Fibroblast of skin of right quadriceps (primary cell): ENCODE data around the gene RTP4.
"Not testable (repeated sequence)": the region's sequence is repeated elsewhere in the genome, so short reads cannot be mapped to it uniquely, and the experiment has no call there.

Source experiments
- DNase-seq: peaks from one replicate; pipeline ENCODE4 v3.0.0-alpha.2; 2013

Gene RTP4

DNA sequence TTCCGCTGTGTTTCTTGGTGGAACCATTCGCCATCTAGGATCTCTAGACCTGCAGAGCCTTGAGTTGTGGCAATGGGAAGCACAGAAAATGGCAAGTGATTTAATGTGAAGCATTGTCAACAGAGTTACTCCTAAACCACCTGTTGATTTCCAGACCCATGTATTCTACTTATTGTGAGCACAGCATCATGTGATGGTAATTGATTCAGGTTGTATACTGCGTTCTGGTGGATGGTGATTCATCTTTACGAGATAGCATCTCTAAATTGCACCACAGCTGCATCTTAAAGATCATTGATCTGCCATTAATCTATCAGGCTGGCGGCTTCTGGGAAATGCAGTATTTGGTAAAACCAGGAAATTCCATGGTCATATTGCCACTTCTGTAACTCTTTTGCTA, 7.4 kb downstream of the RTP4 start:
- no peak for DNase-seq

DNA sequence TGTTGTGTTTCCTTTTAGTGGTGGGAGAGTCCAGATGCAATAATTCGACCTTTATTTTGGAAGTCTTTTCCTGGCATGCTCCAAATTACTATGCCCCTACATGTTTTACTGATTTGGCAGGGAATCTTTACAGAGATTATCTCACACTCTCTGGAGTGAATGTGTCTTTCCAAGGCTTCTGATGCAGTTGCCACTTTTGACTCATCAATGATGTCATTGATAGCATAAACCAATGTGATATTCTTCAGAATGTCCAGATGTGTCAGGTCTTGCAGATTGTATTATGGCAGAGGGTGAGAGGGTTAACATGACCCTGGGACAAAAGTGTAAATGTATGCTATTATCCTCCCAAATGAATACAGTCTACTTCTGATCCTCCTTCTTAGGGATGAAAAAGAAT, 9.7 kb downstream of the RTP4 start:
- DNase-seq = no peak

DNA sequence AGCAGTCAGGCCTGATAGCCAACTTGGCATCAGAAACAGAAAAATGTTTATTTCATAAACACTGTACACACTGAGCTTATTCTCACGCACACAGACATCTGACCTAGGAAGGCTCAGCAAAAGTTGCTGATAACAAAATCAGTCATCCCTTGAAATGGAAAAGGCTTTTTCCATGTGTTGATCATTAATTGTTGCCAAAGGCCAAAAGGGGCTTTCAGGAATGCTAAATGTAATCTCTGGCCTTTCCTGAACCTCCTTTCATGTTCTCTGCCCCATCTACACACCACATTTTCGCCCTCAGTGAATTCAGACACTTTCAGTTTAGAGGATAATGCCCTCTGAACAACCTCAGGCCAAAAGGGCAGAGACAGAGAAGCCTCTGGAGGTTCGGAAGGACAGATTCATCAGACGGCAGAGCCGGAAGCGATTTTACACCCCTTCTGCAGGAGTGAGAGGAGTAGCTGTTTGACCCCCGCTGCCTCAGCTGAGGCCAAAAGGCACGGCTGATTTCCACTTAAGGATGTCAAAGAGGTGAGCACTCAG, 14.5 kb downstream of the RTP4 start:
- no peak for DNase-seq

DNA sequence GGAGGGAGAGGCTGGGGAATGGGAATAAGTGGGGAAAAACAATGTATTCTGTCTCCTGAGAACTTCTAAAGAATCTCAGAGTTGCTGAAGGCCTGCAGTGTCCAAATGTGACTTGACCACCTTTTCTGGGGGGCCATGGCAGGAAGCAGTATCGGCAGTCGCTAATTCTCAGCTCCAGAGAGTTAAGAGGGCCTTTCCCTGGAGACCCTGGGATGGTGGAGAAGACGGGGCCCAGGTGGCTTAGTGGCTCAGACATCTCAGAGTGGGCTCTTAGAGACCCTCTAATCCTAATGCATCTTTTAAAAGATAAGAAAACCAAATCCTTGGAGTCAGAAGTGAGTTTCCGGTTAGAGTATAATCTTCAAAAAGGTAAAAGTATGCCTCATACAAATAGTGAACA, 15.1 kb downstream of the RTP4 start:
- DNase-seq = no peak

DNA sequence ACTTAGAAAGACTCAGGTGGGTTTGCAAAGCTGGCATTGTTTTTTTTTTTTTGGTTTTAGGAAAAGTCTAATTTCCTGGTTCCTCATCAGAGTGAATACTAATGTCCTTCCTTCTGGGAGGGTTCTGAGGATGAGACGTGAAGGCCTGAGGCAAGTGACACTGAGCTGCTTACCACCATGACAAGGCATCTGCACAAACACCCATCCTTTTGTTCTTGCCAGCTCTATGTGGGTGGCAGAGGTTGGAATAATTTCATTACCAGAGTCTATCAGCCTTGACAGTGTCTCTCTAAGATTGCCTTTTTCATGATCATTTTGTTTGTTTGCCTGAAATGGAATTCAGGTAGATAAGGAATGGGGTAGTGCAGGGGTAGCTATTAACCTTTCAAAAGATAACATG, 17.1 kb downstream of the RTP4 start:
- no peak for DNase-seq

DNA sequence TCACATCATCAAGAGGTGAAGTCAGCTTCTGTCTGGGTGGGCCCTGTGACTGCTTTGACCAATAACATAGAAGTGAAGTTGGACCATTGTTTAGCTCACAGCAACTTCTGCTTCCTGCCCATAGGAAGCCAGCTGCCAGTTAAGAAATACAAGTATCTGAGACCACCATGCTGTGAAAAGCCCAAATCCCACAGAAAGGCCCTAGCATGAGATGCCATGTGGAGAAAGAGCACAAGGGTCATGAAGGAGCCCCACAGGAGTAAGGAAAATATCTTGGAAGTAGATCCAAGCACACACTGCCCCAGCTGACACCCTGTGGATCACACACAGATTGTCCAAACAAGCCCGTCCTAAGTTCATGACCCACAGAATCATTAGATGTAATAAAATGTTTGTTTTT, 28.5 kb downstream of the RTP4 start:
- no peak for DNase-seq

DNA sequence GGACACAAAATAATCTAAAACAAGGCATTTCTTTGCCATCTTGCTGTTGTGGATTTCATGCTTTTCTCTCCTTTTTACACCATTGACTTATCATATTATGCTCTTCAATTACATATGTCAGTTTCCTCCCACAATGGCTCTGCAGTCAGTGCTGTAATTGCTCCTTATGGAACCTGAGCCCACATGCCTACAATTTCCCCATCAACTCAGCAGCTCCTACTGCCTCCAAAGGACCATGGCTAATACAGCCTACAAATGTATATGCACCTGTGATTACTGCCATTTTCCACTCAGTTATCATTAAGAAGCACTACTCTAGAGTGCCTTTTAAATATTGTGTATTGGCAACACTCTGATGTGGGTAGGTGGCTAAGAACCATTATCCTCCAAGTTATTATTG, 30.8 kb downstream of the RTP4 start:
- no peak for DNase-seq

DNA sequence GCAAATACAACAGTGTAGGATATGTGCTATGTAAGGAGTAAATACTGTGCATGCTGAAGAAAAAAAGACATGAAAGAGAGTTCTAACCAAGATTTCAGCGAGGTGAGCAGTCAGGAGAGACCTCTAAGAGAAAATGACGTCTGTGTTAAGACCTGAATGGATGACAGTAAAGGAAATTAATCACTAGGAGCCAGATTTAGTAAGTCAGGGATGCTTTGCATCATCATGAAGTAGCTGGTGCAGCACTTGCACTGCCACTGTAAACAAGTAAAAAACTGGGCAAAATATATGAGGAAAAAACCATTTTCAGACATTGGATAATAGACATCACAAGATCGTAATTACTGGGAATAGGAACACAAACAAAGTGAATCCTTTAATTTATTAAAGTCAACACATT, 32.6 kb downstream of the RTP4 start:
- DNase-seq = no peak

DNA sequence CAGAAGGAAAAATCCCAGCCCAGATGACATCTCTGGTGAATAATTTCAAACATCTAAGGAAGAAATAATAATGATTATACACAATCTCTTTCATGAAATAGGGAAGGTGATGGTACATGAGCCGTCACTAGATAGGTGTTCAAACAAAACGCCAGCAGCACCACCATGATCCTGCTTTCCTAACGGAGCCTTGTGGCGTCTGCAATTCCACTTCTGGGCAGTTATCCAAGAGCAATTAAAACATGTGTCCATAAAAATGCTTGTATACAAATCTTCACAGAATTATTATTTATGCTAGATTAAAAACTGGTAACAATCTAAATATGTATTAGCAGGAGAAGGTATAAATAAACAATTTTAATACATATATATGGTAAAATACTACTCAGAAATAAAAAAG, 33.7 kb downstream of the RTP4 start:
- DNase-seq = peak; percentile 31

DNA sequence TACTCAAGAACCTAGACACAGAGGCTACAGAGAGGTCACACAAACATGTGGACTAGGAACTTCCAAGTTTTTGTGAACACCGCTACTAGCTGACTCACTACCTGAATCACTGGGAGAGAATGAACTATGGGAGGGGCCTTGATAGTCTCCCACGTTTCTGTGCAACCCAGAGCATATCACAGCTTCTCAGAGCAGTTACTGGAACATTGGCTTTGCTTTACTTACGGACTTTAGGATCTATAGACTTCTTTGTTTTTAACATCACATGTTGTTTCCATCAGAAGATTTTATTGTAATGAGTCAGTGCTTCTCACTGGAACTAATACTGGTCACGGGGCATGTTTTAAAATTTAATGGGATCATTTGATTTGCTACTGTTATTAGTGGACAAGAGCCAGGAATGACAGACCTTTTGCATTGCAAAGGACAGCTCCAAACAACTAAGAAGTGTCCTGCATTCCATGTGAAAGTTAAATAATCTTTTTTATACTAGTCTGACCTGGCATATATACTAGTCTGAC, 35.6 kb downstream of the RTP4 start:
- peak; percentile 96 for DNase-seq

DNA sequence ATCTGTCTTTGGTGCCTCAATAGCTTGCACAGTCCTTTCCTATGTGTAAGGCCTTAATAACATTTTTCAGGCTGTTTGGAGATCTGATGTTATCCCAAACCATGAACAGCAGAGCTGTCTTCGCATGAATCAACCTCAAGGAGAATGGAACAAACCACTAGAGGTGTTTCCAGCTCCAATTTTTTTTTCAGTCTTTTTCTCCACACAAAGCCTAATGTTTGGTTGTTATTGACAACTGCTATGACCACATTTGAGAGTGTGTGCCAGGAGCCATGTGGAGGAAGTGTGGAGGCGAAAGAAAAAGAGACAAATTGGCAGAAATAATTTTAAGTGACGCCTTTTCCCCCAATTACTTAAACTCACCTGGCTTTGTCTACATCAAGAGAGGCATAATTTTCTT, 38.7 kb downstream of the RTP4 start:
- DNase-seq = peak; percentile 4

DNA sequence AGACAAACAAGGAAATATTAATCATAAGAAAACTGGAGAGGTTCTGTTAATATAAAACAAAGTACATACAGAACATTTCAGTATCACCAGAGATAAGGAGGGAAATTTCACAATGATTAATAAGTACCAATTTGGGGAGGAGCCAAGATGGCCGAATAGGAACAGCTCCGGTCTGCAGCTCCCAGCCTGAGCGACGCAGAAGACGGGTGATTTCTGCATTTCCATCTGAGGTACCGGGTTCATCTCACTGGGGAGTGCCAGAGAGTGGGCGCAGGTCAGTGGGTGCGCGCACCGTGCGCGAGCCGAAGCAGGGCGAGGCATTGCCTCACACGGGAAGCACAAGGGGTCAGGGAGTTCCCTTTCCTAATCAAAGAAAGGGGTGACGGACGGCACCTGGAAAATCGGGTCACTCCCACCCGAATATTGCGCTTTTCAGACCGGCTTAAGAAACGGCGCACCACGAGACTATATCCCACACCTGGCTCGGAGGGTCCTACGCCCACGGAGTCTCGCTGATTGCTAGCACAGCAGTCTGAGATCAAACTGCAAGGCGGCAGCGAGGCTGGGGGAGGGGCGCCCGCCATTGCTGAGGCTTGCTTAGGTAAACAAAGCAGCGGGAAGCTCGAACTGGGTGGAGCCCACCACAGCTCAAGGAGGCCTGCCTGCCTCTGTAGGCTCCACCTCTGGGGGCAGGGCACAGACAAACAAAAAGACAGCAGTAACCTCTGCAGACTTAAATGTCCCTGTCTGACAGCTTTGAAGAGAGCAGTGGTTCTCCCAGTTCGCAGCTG, 44.0 kb downstream of the RTP4 start:
- DNase-seq = not testable (repeated sequence)
